GM10248 (cell line): ENCODE measurements around the gene TRAPPC13.

ENCODE experiments used
- CTCF ChIA-PET: fragments of 300-600 bp; sonication (Branson Sonifier 250); formaldehyde crosslinking; extraction: SDS; loops from one replicate; lab custom pipeline; 2021; ENCODE audit warnings: antibody characterized with exemption; lab: Yijun Ruan, JAX
- POLR2A ChIA-PET: fragments of 350-650 bp; sonication (Branson Sonifier 250); formaldehyde crosslinking; extraction: SDS; loops from one replicate; lab custom pipeline; 2020; ENCODE audit warnings: antibody characterized with exemption; lab: Yijun Ruan, JAX
- DNase-seq: peaks from one replicate; pipeline ENCODE4 v3.0.0; 2012; ENCODE audit errors: extremely low spot score
- CTCF ChIP-seq: IDR thresholded peaks from 2 replicates; pipeline ENCODE4 v1.5.1; 2012; ENCODE audit warnings: mild to moderate bottlenecking, low read depth; ENCODE audit errors: extremely low read depth, missing control alignments, control extremely low read depth

Gene TRAPPC13

GRCh38 chr5:65646938-65647337 lies 22.1 kb downstream of the TRAPPC13 start:
- ChIA-PET CTCF (interaction anchor here (1.5 kb wide), 1 partner anchor 34 kb away, joined by 5 read pairs; no protein-coding TSS in a partner anchor), POLR2A (no interaction called here)
- DNase-seq: no peak
- TF ChIP-seq CTCF: no peak

- no peak for DNase-seq
- POLR2A ChIA-PET: no interaction called here
- CTCF ChIA-PET: no interaction called here
Measured at GRCh38 chr5:65647941-65648340, 23.1 kb downstream of the TRAPPC13 start.

GRCh38 chr5:65651144-65651543 lies 26.3 kb downstream of the TRAPPC13 start:
- no peak for DNase-seq
- no peak for TF ChIP-seq CTCF
- POLR2A ChIA-PET: no interaction called here
- CTCF ChIA-PET: interaction anchor here (0.9 to 1.3 kb wide), 6 partner anchors 8 to 597 kb away, joined by 3 to 4 read pairs (median 3); no protein-coding TSS in a partner anchor

More at GRCh38 chr5:65647941-65648340, 23.1 kb downstream of the TRAPPC13 start:
- no peak for TF ChIP-seq CTCF

- ChIA-PET POLR2A (no interaction called here), CTCF (no interaction called here)
- TF ChIP-seq CTCF: no peak
- no peak for DNase-seq
Measured at GRCh38 chr5:65654713-65655112, 29.9 kb downstream of the TRAPPC13 start.

GRCh38 chr5:65663804-65664521 lies 39.1 kb downstream of the TRAPPC13 start:
- ChIA-PET CTCF (interaction anchor here (1.2 kb wide), 1 partner anchor 11 kb away, joined by 3 read pairs; no protein-coding TSS in a partner anchor), POLR2A (no interaction called here)
- no peak for DNase-seq
- TF ChIP-seq CTCF: no peak

- ChIA-PET POLR2A (no interaction called here), CTCF (interaction anchor here (0.8 kb wide), 1 partner anchor 27 kb away, joined by 3 read pairs; no protein-coding TSS in a partner anchor)
- DNase-seq: no peak
- no peak for TF ChIP-seq CTCF
Measured at GRCh38 chr5:65668696-65669095, 43.9 kb downstream of the TRAPPC13 start.
